CD8-positive, alpha-beta memory T cell (primary cell): ENCODE results near the gene KRT72. TPM values are rescaled to one million over a fixed set of nuclear protein-coding genes. Genes with fewer than 3 reads are reported as not detected.

Source experiments
- CTCF ChIA-PET: fragments of 350-600 bp; sonication (Branson Sonifier 250); formaldehyde crosslinking; loops from one replicate; lab custom pipeline; 2021; ENCODE audit warnings: antibody characterized with exemption; lab: Charles Lee
- POLR2A ChIA-PET: fragments of 350-600 bp; sonication (Branson Sonifier 250); formaldehyde crosslinking; loops from one replicate; lab custom pipeline; 2021; ENCODE audit warnings: antibody characterized with exemption; lab: Charles Lee
- DNase-seq, 5 donors: peaks; one replicate each; pipeline versions ENCODE4 v3.0.0 to v3.0.0-alpha.2; 2020 to 2022; ENCODE audit warnings: mixed read lengths in 1 of 5
- H3K27ac ChIP-seq: one replicate; pipeline ENCODE4 v1.7.0; 2013; ENCODE audit warnings: low read depth, mild to moderate bottlenecking, low read length, moderate library complexity
- H3K27me3 ChIP-seq: 2 replicates; pipeline ENCODE4 v1.7.0; 2013; ENCODE audit warnings: low read length, mild to moderate bottlenecking; ENCODE audit not compliant: insufficient read depth, poor library complexity, severe bottlenecking
- H3K36me3 ChIP-seq: 2 replicates; pipeline ENCODE4 v1.7.0; 2013; ENCODE audit warnings: mild to moderate bottlenecking, low read length, moderate library complexity; ENCODE audit not compliant: insufficient read depth
- H3K4me1 ChIP-seq: 2 replicates; pipeline ENCODE4 v1.7.0; 2013; ENCODE audit warnings: mild to moderate bottlenecking, low read length, moderate library complexity; ENCODE audit not compliant: insufficient read depth
- H3K4me3 ChIP-seq: 2 replicates; pipeline ENCODE4 v1.7.0; 2013; ENCODE audit warnings: mild to moderate bottlenecking, low read length
- H3K9me3 ChIP-seq: 2 replicates; pipeline ENCODE4 v1.7.0; 2013; ENCODE audit warnings: mild to moderate bottlenecking, low read length
- H3K27ac Mint-ChIP-seq, 8 donors: one replicate each; pipeline ENCODE4 v1.8.0; 2020 to 2021; ENCODE audit warnings: mixed read lengths in 8 of 8, mild to moderate bottlenecking in 6 of 8, inconsistent platforms in 3 of 8, moderate library complexity in 3 of 8
- H3K27me3 Mint-ChIP-seq, 2 donors: one replicate each; pipeline ENCODE4 v1.8.0; 2020 to 2021; ENCODE audit warnings: mixed read lengths in 2 of 2, mild to moderate bottlenecking in 1 of 2, moderate library complexity in 1 of 2
- H3K36me3 Mint-ChIP-seq, 3 donors: one replicate each; pipeline ENCODE4 v1.8.0; 2020 to 2021; ENCODE audit warnings: mixed read lengths in 3 of 3, inconsistent platforms in 1 of 3, mild to moderate bottlenecking in 1 of 3
- H3K4me1 Mint-ChIP-seq, 3 donors: one replicate each; pipeline ENCODE4 v1.8.0; 2020 to 2021; ENCODE audit warnings: mixed read lengths in 3 of 3, inconsistent platforms in 1 of 3, mild to moderate bottlenecking in 1 of 3
- H3K4me3 Mint-ChIP-seq, 7 donors: one replicate each; pipeline ENCODE4 v1.8.0; 2020 to 2021; ENCODE audit warnings: mixed read lengths in 7 of 7, mild to moderate bottlenecking in 6 of 7, moderate library complexity in 4 of 7, inconsistent platforms in 2 of 7
- H3K9me3 Mint-ChIP-seq, 5 donors: one replicate each; pipeline ENCODE4 v1.8.0; 2020 to 2022; ENCODE audit warnings: mixed read lengths in 5 of 5, mild to moderate bottlenecking in 3 of 5, moderate library complexity in 2 of 5, inconsistent platforms in 1 of 5
- polyA plus RNA-seq: library from polyadenylated mRNA; unstranded; fragments of 300-500 nt; fragmentation: Illumina TruSeq; gene quantifications from one replicate; pipeline ENCODE4 v1.2.3, GENCODE V29; 2021
- total RNA-seq, 2 experiments: library from RNA; stranded (reverse); gene quantifications; one replicate each; pipeline ENCODE4 v1.2.3, GENCODE V29; 2021

The KRT72 gene
- total and polyA plus RNA-seq, 3 experiments from 2014 or later: not detected

- H3K36me3 Mint-ChIP-seq: peaks cover 0 to 2% (median 0%) of the 10 kb centered on the region in 3 donors
- H3K4me1 Mint-ChIP-seq: peaks cover 48 to 61% (median 51%) of the 10 kb centered on the region in 3 donors
- peak overlapping the region; percentile 28 to 95 (median 70) for H3K27ac Mint-ChIP-seq
- Histone ChIP-seq H3K27ac (no peak overlapping the region), H3K4me3 (no peak overlapping the region), H3K9me3 (no peaks in the 10 kb centered on the region), H3K36me3 (no peaks in the 10 kb centered on the region), H3K27me3 (no peaks in the 10 kb centered on the region), H3K4me1 (peaks cover 36% of the 10 kb centered on the region)
- H3K9me3 Mint-ChIP-seq: no peaks in the 10 kb centered on the region
- DNase-seq: no peak
- ChIA-PET POLR2A (no interaction called here), CTCF (interaction anchor here (1.2 to 1.9 kb wide), 2 partner anchors 16 to 22 kb away, joined by 3 to 5 read pairs; no protein-coding TSS in a partner anchor)
- H3K4me3 Mint-ChIP-seq: peak overlapping the region in 2 of 7 donors; percentile 34 to 59
- H3K27me3 Mint-ChIP-seq: peaks cover 7 to 8% of the 10 kb centered on the region in 2 donors
These were observed 41.3 kb downstream of the KRT72 start for GRCh38 chr12:52559979-52560378.

- H3K27ac ChIP-seq: no peak overlapping the region
- peak overlapping the region; percentile 35 to 95 (median 79) for H3K27ac Mint-ChIP-seq
- peaks cover 36% of the 10 kb centered on the region for H3K4me1 ChIP-seq
These were observed 42.4 kb downstream of the KRT72 start for GRCh38 chr12:52558781-52559445.

GRCh38 chr12:52557476-52557875 lies 43.8 kb downstream of the KRT72 start:
- Mint-ChIP-seq H3K4me3 (peak overlapping the region in 5 of 7 donors; percentile 6 to 74 (median 41)), H3K27me3 (peaks cover 3 to 6% of the 10 kb centered on the region in 2 donors), H3K27ac (peak overlapping the region in 6 of 8 donors; percentile 45 to 97 (median 67)), H3K4me1 (peaks cover 49 to 75% (median 68%) of the 10 kb centered on the region in 3 donors), H3K36me3 (no peaks in the 10 kb centered on the region), H3K9me3 (no peaks in the 10 kb centered on the region)
- no peak for DNase-seq
- Histone ChIP-seq H3K27ac (no peak overlapping the region), H3K9me3 (no peaks in the 10 kb centered on the region), H3K4me1 (peaks cover 36% of the 10 kb centered on the region), H3K4me3 (no peak overlapping the region), H3K36me3 (no peaks in the 10 kb centered on the region), H3K27me3 (no peaks in the 10 kb centered on the region)
- ChIA-PET POLR2A (no interaction called here), CTCF (no interaction called here)

More at GRCh38 chr12:52558781-52559445, 42.4 kb downstream of the KRT72 start:
- CTCF ChIA-PET: no interaction called here
- H3K4me3 Mint-ChIP-seq: peak overlapping the region in 6 of 7 donors; percentile 38 to 88 (median 66)
- peak in 3 of 5 donors; percentile 5 to 53 (median 19) for DNase-seq
- Histone ChIP-seq H3K4me3 (no peak overlapping the region), H3K36me3 (no peaks in the 10 kb centered on the region), H3K9me3 (no peaks in the 10 kb centered on the region), H3K27me3 (no peaks in the 10 kb centered on the region)
- peaks cover 4 to 6% of the 10 kb centered on the region in 2 donors for H3K27me3 Mint-ChIP-seq
- POLR2A ChIA-PET: no interaction called here
- H3K36me3 Mint-ChIP-seq: peaks cover 0 to 2% (median 0%) of the 10 kb centered on the region in 3 donors
- H3K9me3 Mint-ChIP-seq: no peaks in the 10 kb centered on the region
- H3K4me1 Mint-ChIP-seq: peaks cover 49 to 70% (median 62%) of the 10 kb centered on the region in 3 donors

DNA sequence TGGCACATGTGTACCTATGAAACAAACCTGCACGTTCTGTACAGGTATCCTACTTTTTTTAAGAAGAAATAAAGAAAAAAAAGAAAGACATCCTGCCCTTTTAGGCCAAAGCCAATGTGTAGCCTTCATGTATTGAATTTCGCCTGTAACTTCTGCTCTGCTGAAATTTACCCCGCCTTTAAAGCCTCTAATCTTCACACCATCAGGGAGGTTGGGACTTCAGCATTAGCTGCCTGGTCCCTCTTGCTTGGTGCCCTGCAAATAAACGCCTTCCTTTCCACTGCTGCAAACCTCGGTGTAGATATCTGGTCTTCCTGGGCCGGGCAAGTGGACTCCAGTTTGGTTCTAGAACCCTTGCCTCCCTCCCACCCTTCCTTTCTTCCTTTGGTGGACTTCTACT lies 45.7 kb downstream of the KRT72 start:
- Histone ChIP-seq H3K27ac (no peak overlapping the region), H3K27me3 (no peaks in the 10 kb centered on the region), H3K4me1 (peaks cover 33% of the 10 kb centered on the region), H3K9me3 (no peaks in the 10 kb centered on the region), H3K4me3 (no peak overlapping the region), H3K36me3 (no peaks in the 10 kb centered on the region)
- peaks cover 45 to 66% (median 63%) of the 10 kb centered on the region in 3 donors for H3K4me1 Mint-ChIP-seq
- H3K27me3 Mint-ChIP-seq: peaks cover 2 to 7% of the 10 kb centered on the region in 2 donors
- no peaks in the 10 kb centered on the region for H3K36me3 Mint-ChIP-seq
- H3K27ac Mint-ChIP-seq: peak overlapping the region in 7 of 8 donors; percentile 16 to 86 (median 68)
- POLR2A ChIA-PET: interaction anchor here (1.2 kb wide), 1 partner anchor 11 kb away, joined by 4 read pairs; no protein-coding TSS in a partner anchor
- H3K4me3 Mint-ChIP-seq: peak overlapping the region in 3 of 7 donors; percentile 20 to 67 (median 43)
- DNase-seq: peak in 2 of 5 donors; percentile 15 to 56
- no peaks in the 10 kb centered on the region for H3K9me3 Mint-ChIP-seq
- CTCF ChIA-PET: no interaction called here

GRCh38 chr12:52552681-52553195 lies 48.5 kb downstream of the KRT72 start, which contains the start of gene KRT71:
Gene KRT71 (minus strand): TSS chr12:52553145. CDS start chr12:52553077, 68 bp downstream.
- CTCF ChIA-PET: interaction anchor here (0.5 kb wide), 1 partner anchor 10 kb away, joined by 3 read pairs; no protein-coding TSS in a partner anchor
- H3K27me3 ChIP-seq: no peaks in the 10 kb centered on the region
- POLR2A ChIA-PET: no interaction called here
- H3K27ac Mint-ChIP-seq: peak within 1 kb of the TSS in 3 of 8 donors; percentile 7 to 80 (median 66)
- DNase-seq: no peak
- no peak within 1 kb of the TSS for H3K27ac ChIP-seq
- peaks cover 17% of the 10 kb centered on the region for H3K4me1 ChIP-seq
- H3K9me3 Mint-ChIP-seq: no peaks in the 10 kb centered on the region
- peaks cover 4 to 12% of the 10 kb centered on the region in 2 donors for H3K27me3 Mint-ChIP-seq
- H3K4me1 Mint-ChIP-seq: peaks cover 22 to 45% (median 40%) of the 10 kb centered on the region in 3 donors
- H3K36me3 ChIP-seq: no peaks in the 10 kb centered on the region
- no peaks in the 10 kb centered on the region for H3K9me3 ChIP-seq
- no peak within 1 kb of the TSS for H3K4me3 Mint-ChIP-seq
- no peaks in the 10 kb centered on the region for H3K36me3 Mint-ChIP-seq
- H3K4me3 ChIP-seq: no peak within 1 kb of the TSS

DNA sequence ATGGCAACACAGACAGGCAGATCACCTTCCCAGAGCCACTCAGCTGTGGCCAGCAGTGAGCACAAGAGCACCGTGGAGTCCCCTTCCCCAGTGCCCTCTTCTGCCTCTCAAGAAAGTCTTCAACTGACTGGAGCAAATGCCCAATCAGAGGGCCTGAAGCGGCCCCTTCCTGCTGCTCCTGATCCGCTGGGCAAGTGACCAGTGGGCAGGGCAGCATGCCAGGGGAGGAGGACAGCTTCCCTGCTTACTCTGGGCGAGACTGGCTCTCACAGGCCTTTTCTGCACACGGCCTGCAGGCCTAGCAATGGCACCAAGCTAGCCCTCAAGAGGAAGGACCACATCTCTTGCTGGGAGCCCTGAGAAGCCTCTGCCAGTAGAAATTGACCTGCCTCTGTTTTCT lies 49.2 kb downstream of the KRT72 start:
- no peaks in the 10 kb centered on the region for H3K36me3 Mint-ChIP-seq
- H3K4me1 ChIP-seq: peaks cover 17% of the 10 kb centered on the region
- H3K4me3 ChIP-seq: no peak overlapping the region
- no peaks in the 10 kb centered on the region for H3K36me3 ChIP-seq
- H3K4me3 Mint-ChIP-seq: no peak overlapping the region
- H3K4me1 Mint-ChIP-seq: peaks cover 16 to 44% (median 38%) of the 10 kb centered on the region in 3 donors
- H3K27ac ChIP-seq: no peak overlapping the region
- ChIA-PET POLR2A (no interaction called here), CTCF (no interaction called here)
- H3K27me3 Mint-ChIP-seq: peaks cover 4 to 12% of the 10 kb centered on the region in 2 donors
- H3K9me3 Mint-ChIP-seq: no peaks in the 10 kb centered on the region
- no peaks in the 10 kb centered on the region for H3K27me3 ChIP-seq
- no peaks in the 10 kb centered on the region for H3K9me3 ChIP-seq
- no peak overlapping the region for H3K27ac Mint-ChIP-seq
- DNase-seq: no peak

DNA sequence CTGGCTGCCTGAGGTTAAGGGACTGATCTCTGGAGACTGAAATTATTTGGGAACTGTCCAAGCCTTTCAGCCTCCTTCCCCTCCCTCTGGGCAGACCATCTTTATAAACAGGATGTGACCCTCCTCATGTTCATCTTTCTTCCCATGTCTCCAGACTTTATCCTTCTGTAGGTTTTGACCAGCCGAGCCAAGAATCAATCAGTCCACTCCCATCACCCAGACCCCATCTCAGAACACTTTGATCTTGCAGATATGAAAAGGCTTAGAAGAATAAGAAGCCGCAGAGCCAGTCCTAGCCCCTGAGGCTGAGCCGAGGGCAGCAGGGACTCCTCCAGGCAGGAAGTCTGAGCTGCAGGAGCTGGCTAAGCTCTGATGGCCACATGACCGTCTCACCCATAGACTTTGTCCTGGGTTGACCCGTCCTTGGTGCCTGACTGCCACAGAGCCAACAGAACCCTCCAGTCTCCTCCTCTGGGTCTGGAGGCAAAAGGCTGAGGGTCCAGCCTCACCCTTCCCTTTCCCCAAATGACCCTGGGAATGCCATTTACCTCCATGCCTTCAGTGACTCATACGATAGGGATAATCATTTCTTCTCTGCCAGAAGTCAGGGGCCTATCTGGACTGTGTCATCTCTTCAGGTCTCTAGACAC lies 49.9 kb downstream of the KRT72 start:
- DNase-seq: no peak
- POLR2A ChIA-PET: no interaction called here
- Mint-ChIP-seq H3K4me3 (no peak overlapping the region), H3K36me3 (no peaks in the 10 kb centered on the region), H3K4me1 (peaks cover 14 to 43% (median 32%) of the 10 kb centered on the region in 3 donors), H3K27ac (peak overlapping the region in 1 of 8 donors; percentile 13), H3K27me3 (peaks cover 4 to 17% of the 10 kb centered on the region in 2 donors), H3K9me3 (no peaks in the 10 kb centered on the region)
- H3K9me3 ChIP-seq: no peaks in the 10 kb centered on the region
- H3K4me1 ChIP-seq: peaks cover 13% of the 10 kb centered on the region
- H3K27ac ChIP-seq: no peak overlapping the region
- H3K27me3 ChIP-seq: no peaks in the 10 kb centered on the region
- H3K36me3 ChIP-seq: no peaks in the 10 kb centered on the region
- H3K4me3 ChIP-seq: no peak overlapping the region
- CTCF ChIA-PET: no interaction called here
